Colonic mucosa (tissue), 4 donors: ENCODE data around the gene ACVR1. TPM values are rescaled to one million over a fixed set of nuclear protein-coding genes. Genes with fewer than 3 reads are reported as not detected.

Experiments
- DNase-seq: peaks from one replicate; pipeline ENCODE4 v3.0.0-alpha.2; 2020
- H3K27ac ChIP-seq: fragments of 200-600 bp; one replicate; pipeline ENCODE4 v1.8.0; 2021
- H3K27me3 ChIP-seq: fragments of 200-600 bp; one replicate; pipeline ENCODE4 v1.8.0; 2021
- H3K36me3 ChIP-seq: fragments of 200-600 bp; one replicate; pipeline ENCODE4 v1.8.0; 2021
- H3K4me1 ChIP-seq: fragments of 200-600 bp; one replicate; pipeline ENCODE4 v1.8.0; 2021; ENCODE audit warnings: mild to moderate bottlenecking
- H3K4me3 ChIP-seq: fragments of 200-600 bp; one replicate; pipeline ENCODE4 v1.8.0; 2021
- H3K9ac ChIP-seq, 2 donors: one replicate each; pipeline ENCODE4 v1.7.0; 2013; ENCODE audit warnings: control low read depth in 2 of 2, low read depth in 2 of 2, low read length in 2 of 2
- H3K9me3 ChIP-seq: fragments of 200-600 bp; one replicate; pipeline ENCODE4 v1.8.0; 2021
- intact Hi-C: fragments of 100-400 bp; cut with DNase I; formaldehyde crosslinking; loops from one replicate; pipeline ENCODE4 v1.14.1; 2022
- total RNA-seq, 2 donors: library from RNA; stranded (reverse); fragmentation: NEBNext Ultra II Directional in 1 of 2; extraction: Animal tissue kit (Norgen Biotek cat#: 25700) in 1 of 2; gene quantifications; one replicate each; pipeline ENCODE4 v1.2.1, GENCODE V29; 2021
- TF ChIP-seq, protein P1 (sequence below): fragments of 200-600 bp; IDR thresholded peaks from one replicate; pipeline ENCODE4 v1.8.0; 2022; ENCODE audit warnings: antibody characterized with exemption, mild to moderate bottlenecking
- donor health status: healthy.
- donor health status: DM: no; HTN: no; CAD: no.
- donor health status: DM: no; HTN: no; CAD: no.

ACVR1 gene
- total RNA-seq, 2 donors from 2014 or later: 15.8 to 18.0 TPM

DNA sequence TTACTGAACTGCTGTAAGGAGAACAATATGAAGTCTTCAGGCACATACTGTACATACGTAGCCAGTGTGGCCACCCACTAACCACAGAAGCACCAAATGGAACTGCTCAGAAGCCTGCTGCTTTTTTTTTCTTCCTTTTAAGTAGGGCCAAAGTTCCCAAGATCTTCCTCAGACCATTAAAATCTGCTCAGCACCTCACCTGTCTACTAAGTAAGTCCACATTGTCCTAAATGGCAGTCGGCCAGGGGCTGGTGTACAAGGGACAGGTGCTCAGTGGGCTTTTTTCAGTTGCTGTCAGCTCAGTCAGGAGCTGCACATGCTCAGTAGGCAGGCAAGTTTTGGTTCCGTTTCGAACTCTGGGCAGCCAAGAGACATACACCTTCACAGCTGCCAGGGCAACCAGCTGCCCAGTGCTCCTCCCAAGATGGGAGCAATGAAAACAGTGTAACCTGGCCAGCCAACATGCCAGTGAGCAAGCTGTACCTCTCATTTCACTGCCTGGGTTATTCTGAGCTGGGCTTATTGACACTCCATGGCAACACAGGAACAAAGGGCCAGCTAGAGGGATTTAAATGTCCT lies 86.1 kb downstream of the ACVR1 start:
- intact Hi-C loops: loop anchor here (5.0 kb wide), 1 partner anchor 87 kb away; the partner anchor contains the start of gene ACVR1
- peak; percentile 53 for DNase-seq
- H3K9me3 ChIP-seq: no peaks in the 10 kb centered on the region
- peak overlapping the region; percentile 11 for H3K27ac ChIP-seq
- no peak overlapping the region for H3K4me3 ChIP-seq
- H3K27me3 ChIP-seq: no peaks in the 10 kb centered on the region
- H3K36me3 ChIP-seq: no peaks in the 10 kb centered on the region
- H3K9ac ChIP-seq: no peak overlapping the region
- H3K4me1 ChIP-seq: peaks cover 7% of the 10 kb centered on the region
- TF ChIP-seq, protein P1, sequence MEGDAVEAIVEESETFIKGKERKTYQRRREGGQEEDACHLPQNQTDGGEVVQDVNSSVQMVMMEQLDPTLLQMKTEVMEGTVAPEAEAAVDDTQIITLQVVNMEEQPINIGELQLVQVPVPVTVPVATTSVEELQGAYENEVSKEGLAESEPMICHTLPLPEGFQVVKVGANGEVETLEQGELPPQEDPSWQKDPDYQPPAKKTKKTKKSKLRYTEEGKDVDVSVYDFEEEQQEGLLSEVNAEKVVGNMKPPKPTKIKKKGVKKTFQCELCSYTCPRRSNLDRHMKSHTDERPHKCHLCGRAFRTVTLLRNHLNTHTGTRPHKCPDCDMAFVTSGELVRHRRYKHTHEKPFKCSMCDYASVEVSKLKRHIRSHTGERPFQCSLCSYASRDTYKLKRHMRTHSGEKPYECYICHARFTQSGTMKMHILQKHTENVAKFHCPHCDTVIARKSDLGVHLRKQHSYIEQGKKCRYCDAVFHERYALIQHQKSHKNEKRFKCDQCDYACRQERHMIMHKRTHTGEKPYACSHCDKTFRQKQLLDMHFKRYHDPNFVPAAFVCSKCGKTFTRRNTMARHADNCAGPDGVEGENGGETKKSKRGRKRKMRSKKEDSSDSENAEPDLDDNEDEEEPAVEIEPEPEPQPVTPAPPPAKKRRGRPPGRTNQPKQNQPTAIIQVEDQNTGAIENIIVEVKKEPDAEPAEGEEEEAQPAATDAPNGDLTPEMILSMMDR: no peak

DNA sequence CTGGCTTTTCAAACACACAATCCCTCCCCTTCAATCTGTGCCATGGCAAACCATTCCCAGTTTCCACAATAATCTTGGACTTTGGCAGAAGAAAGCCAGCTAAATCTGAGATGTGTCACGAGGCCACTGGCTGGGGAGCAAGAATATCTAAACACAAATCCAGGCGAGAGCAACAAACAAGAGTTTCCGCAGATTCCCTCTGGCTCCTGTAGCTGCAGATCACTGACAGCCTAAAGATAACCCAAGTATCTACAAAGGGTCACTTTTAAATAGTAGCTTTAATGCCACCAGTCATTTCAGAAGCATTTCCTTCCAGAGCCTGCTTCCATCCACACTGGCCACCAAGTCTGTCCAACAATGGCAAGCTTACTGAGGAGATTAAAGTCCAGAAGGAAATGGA lies 86.9 kb downstream of the ACVR1 start:
- H3K9ac ChIP-seq: no peak overlapping the region
- no peak overlapping the region for H3K4me3 ChIP-seq
- intact Hi-C loops: loop anchor here (5.0 kb wide), 1 partner anchor 88 kb away; the partner anchor contains the start of gene ACVR1
- H3K27me3 ChIP-seq: no peaks in the 10 kb centered on the region
- H3K36me3 ChIP-seq: no peaks in the 10 kb centered on the region
- TF ChIP-seq, protein P1: no peak
- H3K9me3 ChIP-seq: no peaks in the 10 kb centered on the region
- peak overlapping the region; percentile 11 for H3K27ac ChIP-seq
- peaks cover 7% of the 10 kb centered on the region for H3K4me1 ChIP-seq
- peak; percentile 28 for DNase-seq

DNA sequence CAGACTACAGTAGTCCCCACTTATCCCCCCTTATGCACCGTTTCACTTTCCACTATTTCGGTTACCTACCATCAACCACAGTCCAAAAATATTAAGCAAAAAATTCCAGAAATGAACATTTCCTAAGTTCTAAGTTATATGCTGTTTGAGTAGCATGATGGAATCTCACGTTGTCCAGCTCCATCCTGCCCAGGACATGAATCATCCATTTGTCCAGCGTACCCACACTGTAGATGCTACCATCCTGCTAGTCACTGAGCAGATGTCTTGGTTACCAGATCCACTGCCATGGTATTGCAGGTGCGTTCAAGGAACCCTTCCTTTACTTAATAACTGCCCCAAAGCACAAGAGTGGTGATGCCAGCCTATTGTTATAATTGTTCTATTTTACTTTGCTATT lies 87.9 kb downstream of the ACVR1 start:
- Histone ChIP-seq H3K27me3 (no peaks in the 10 kb centered on the region), H3K27ac (no peak overlapping the region), H3K9ac (no peak overlapping the region), H3K4me3 (no peak overlapping the region), H3K4me1 (peaks cover 7% of the 10 kb centered on the region), H3K9me3 (no peaks in the 10 kb centered on the region), H3K36me3 (no peaks in the 10 kb centered on the region)
- intact Hi-C loops: loop anchor here (5.0 kb wide), 1 partner anchor 89 kb away; the partner anchor contains the start of gene ACVR1
- DNase-seq: no peak
- TF ChIP-seq, protein P1: no peak

DNA sequence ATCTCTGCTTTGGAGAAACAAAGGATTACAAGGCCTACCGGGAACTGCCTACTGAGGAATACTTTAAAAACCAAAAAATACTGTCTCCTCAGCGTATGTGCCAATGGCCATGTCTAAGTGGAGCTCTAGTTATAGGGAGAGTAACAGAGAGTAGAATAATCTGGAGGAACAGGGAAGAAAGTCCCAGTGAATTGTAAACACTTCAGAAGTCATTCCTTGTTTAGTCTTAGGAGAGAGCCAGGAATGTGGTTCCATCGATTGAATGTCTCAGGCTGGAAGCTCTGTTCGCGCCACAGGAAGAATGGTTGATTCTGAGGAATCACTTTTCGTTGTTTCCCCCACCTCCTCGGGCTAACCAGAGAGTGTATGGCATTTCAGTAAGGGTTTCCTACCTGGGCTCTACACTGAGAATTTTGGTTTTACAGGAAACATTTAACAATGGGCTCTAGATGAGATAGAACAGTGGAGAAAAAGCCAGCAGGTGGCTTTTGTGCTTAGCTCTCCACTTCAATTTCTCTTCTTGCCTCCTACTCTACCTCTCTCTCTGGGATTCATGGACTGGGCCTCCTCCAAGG lies 88.7 kb downstream of the ACVR1 start:
- Histone ChIP-seq H3K4me3 (no peak overlapping the region), H3K9me3 (no peaks in the 10 kb centered on the region), H3K9ac (no peak overlapping the region), H3K36me3 (no peaks in the 10 kb centered on the region), H3K27me3 (no peaks in the 10 kb centered on the region), H3K4me1 (peaks cover 7% of the 10 kb centered on the region), H3K27ac (no peak overlapping the region)
- intact Hi-C loops: loop anchor here (5.0 kb wide), 1 partner anchor 90 kb away; the partner anchor contains the start of gene ACVR1
- TF ChIP-seq, protein P1: no peak
- DNase-seq: no peak

DNA sequence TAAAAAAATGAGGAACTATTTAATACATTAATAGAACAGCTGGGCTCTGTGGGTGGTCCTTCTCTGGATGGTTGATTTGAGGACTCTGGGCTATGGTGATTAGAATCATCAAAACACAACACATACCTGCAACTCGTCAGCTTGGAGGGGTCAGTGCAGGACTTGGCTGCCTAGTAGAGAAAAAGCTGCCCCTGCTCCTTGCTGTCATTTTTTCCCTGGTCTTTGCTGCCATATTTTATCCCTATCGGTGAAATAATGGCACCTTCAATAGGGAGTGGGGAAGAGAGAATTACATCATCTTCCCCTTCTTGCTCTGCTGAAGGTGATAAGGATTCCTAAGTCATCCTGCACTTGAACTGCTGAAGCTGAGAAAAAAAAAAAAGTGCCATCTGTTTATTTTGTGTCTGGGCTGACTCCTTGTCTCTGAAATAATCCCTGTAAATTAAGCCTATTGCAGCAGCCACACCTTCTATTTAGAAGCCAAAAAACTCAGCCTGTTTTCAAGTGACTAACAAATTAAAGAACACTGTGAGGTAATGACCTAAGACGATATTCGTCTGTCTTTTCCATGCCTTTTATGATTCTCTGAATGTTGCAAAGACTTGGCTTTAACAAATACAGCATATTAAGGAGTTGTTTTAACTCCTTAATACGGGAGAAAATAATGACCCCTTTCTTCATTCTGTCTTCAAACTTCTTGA lies 89.3 kb downstream of the ACVR1 start:
- Histone ChIP-seq H3K4me3 (no peak overlapping the region), H3K36me3 (no peaks in the 10 kb centered on the region), H3K9me3 (no peaks in the 10 kb centered on the region), H3K27ac (no peak overlapping the region), H3K27me3 (no peaks in the 10 kb centered on the region), H3K9ac (no peak overlapping the region), H3K4me1 (peaks cover 7% of the 10 kb centered on the region)
- no peak for DNase-seq
- intact Hi-C loops: loop anchor here (5.0 kb wide), 1 partner anchor 90 kb away; the partner anchor contains the start of gene ACVR1
- TF ChIP-seq, protein P1: no peak
